GM23338 (cell line): ENCODE measurements around the gene TMEM256. TPM values are rescaled to one million over a fixed set of nuclear protein-coding genes. Genes with fewer than 3 reads are reported as not detected.

Experiments
- ATAC-seq: fragments of 200-7000 bp; cut with Tn5 transposase; 3 replicates; pipeline ENCODE4 v1.9.1; 2020
- DNase-seq: peaks from one replicate; pipeline ENCODE4 v3.0.0-alpha.2; 2015; ENCODE audit warnings: low spot score
- H2AFZ ChIP-seq: fragments of 200-600 bp; sonication (generic); 2 replicates; pipeline ENCODE4 v1.8.0; 2016; ENCODE audit warnings: antibody characterized with exemption, mild to moderate bottlenecking, moderate library complexity
- H3F3A ChIP-seq: fragments of 200-600 bp; sonication (generic); replicated peaks from 2 replicates; pipeline ENCODE4 v1.8.0; 2017; ENCODE audit warnings: antibody characterized with exemption, mixed run types, low read depth
- H3K27ac ChIP-seq: fragments of 200-600 bp; sonication (generic); 2 replicates; pipeline ENCODE4 v1.6.1; 2016; ENCODE audit warnings: low read depth
- H3K27me3 ChIP-seq: fragments of 200-600 bp; sonication (generic); 2 replicates; pipeline ENCODE4 v1.8.0; 2016; ENCODE audit warnings: mild to moderate bottlenecking, mixed run types, moderate library complexity; ENCODE audit not compliant: insufficient read depth
- H3K36me3 ChIP-seq: fragments of 200-600 bp; sonication (generic); 2 replicates; pipeline ENCODE4 v1.8.0; 2016; ENCODE audit warnings: mild to moderate bottlenecking; ENCODE audit not compliant: insufficient read depth
- H3K4me1 ChIP-seq: fragments of 200-600 bp; sonication (generic); 2 replicates; pipeline ENCODE4 v1.8.0; 2016; ENCODE audit warnings: mild to moderate bottlenecking, moderate library complexity; ENCODE audit not compliant: insufficient read depth
- H3K4me2 ChIP-seq: fragments of 200-600 bp; sonication (generic); 2 replicates; pipeline ENCODE4 v1.7.1; 2017; ENCODE audit warnings: mixed run types
- H3K4me3 ChIP-seq: fragments of 200-600 bp; sonication (generic); 2 replicates; pipeline ENCODE4 v1.6.1; 2016; ENCODE audit warnings: mixed run types
- H3K79me2 ChIP-seq: fragments of 200-600 bp; sonication (generic); replicated peaks from 2 replicates; pipeline ENCODE4 v1.8.0; 2017; ENCODE audit warnings: mild to moderate bottlenecking; ENCODE audit not compliant: insufficient read depth
- H3K9me2 ChIP-seq: fragments of 200-600 bp; sonication (generic); 2 replicates; pipeline ENCODE4 v1.8.0; 2017; ENCODE audit not compliant: insufficient read depth
- H4K20me1 ChIP-seq: fragments of 200-600 bp; sonication (generic); replicated peaks from 2 replicates; pipeline ENCODE4 v1.8.0; 2017; ENCODE audit warnings: mild to moderate bottlenecking; ENCODE audit not compliant: insufficient read depth
- H3K27ac Mint-ChIP-seq: 2 replicates; pipeline ENCODE4 v1.8.0; 2020; ENCODE audit warnings: inconsistent platforms, mild to moderate bottlenecking, moderate library complexity, mixed read lengths
- H3K27me3 Mint-ChIP-seq: 3 replicates; pipeline ENCODE4 v1.8.0; 2022; ENCODE audit warnings: low read depth, mild to moderate bottlenecking, moderate library complexity, mixed read lengths, inconsistent platforms; ENCODE audit not compliant: insufficient read depth, poor library complexity
- H3K36me3 Mint-ChIP-seq: 3 replicates; pipeline ENCODE4 v1.8.0; 2021; ENCODE audit warnings: low read depth, mild to moderate bottlenecking, inconsistent platforms, moderate library complexity, mixed read lengths
- H3K4me1 Mint-ChIP-seq: 3 replicates; pipeline ENCODE4 v1.8.0; 2020; ENCODE audit warnings: mild to moderate bottlenecking, inconsistent platforms, mixed read lengths
- H3K4me3 Mint-ChIP-seq: 3 replicates; pipeline ENCODE4 v1.8.0; 2021; ENCODE audit warnings: moderate library complexity, mild to moderate bottlenecking, inconsistent platforms, mixed read lengths
- H3K9me3 Mint-ChIP-seq: 3 replicates; pipeline ENCODE4 v1.8.0; 2020; ENCODE audit warnings: moderate library complexity, mild to moderate bottlenecking, inconsistent platforms, mixed read lengths
- CREB1 ChIP-seq: fragments of 250-450 bp; sonication (Bioruptor Pico); IDR thresholded peaks from 2 replicates; pipeline ENCODE4 v1.5.0; 2020; ENCODE audit warnings: low read depth, mild to moderate bottlenecking, moderate library complexity
- CTCF ChIP-seq, 2 experiments: fragments of 200-600 bp in 1 of 2; sonication (generic) in 1 of 2; conservative IDR thresholded peaks; 2 replicates each; pipeline versions ENCODE4 v1.5.1 to v1.6.1; 2016 to 2017; ENCODE audit warnings: antibody characterized with exemption in 2 of 2, low read depth in 2 of 2, mild to moderate bottlenecking in 2 of 2, moderate library complexity in 1 of 2
- ETS1 ChIP-seq: IDR thresholded peaks from 2 replicates; pipeline ENCODE4 v1.6.1; 2016; ENCODE audit warnings: antibody characterized with exemption
- EZH2 ChIP-seq: fragments of 200-600 bp; sonication (generic); IDR thresholded peaks from one replicate; pipeline ENCODE4 v1.8.0; 2017; ENCODE audit warnings: antibody characterized with exemption, mild to moderate bottlenecking, low read depth; ENCODE audit not compliant: unreplicated experiment
- EZH2phosphoT487 ChIP-seq: fragments of 200-600 bp; sonication (generic); IDR thresholded peaks from one replicate; pipeline ENCODE4 v1.8.1; 2018; ENCODE audit warnings: antibody characterized with exemption; ENCODE audit not compliant: unreplicated experiment
- JUNB ChIP-seq: IDR thresholded peaks from one replicate; pipeline ENCODE4 v1.6.1; 2016; ENCODE audit warnings: antibody characterized with exemption; ENCODE audit not compliant: unreplicated experiment
- NANOG ChIP-seq: IDR thresholded peaks from 2 replicates; pipeline ENCODE4 v1.6.1; 2016; ENCODE audit warnings: antibody characterized with exemption, borderline replicate concordance
- POLR2AphosphoS5 ChIP-seq: IDR thresholded peaks from 2 replicates; pipeline ENCODE4 v1.6.1; 2016; ENCODE audit warnings: antibody characterized with exemption, low read depth
- REST ChIP-seq: IDR thresholded peaks from one replicate; pipeline ENCODE4 v1.6.1; 2018; ENCODE audit warnings: antibody characterized with exemption; ENCODE audit not compliant: unreplicated experiment
- STAT1 ChIP-seq: IDR thresholded peaks from one replicate; pipeline ENCODE4 v1.6.1; 2016; ENCODE audit warnings: antibody characterized with exemption; ENCODE audit not compliant: unreplicated experiment
- ZNF114 ChIP-seq: fragments of 250-450 bp; sonication (Bioruptor Pico); IDR thresholded peaks from 2 replicates; pipeline ENCODE4 v1.5.0; 2020; ENCODE audit warnings: mild to moderate bottlenecking, moderate library complexity
- ZNF331 ChIP-seq: fragments of 250-450 bp; sonication (Bioruptor Pico); IDR thresholded peaks from 2 replicates; pipeline ENCODE4 v1.5.0; 2020; ENCODE audit warnings: low read depth, mild to moderate bottlenecking, moderate library complexity
- ZNF462 ChIP-seq: fragments of 250-450 bp; sonication (Bioruptor Pico); IDR thresholded peaks from 2 replicates; pipeline ENCODE4 v1.5.0; 2020; ENCODE audit warnings: mild to moderate bottlenecking, moderate library complexity
- polyA plus RNA-seq: library from polyadenylated mRNA; unstranded; fragments of >200 nt; fragmentation: Nextera tagmentation; extraction: Ambion mirVana; gene quantifications from 2 replicates; pipeline ENCODE4 v1.2.1, GENCODE V29; 2016
- total RNA-seq: library from RNA; depleted of rRNA; stranded (reverse); fragments of >200 nt; shearing (Covaris generic); gene quantifications from 2 replicates; pipeline ENCODE4 v1.2.3, GENCODE V29; 2014

Gene TMEM256
- total and polyA plus RNA-seq, 2 experiments from 2014 or later, result 127 to 197 TPM

GRCh38 chr17:7396147-7396546 lies 7.8 kb downstream of the TMEM256 start:
- peaks cover 24% of the 10 kb centered on the region; the same call in 1 of the 2 replicates for H3F3A ChIP-seq
- Mint-ChIP-seq H3K27me3 (peaks cover 16% of the 10 kb centered on the region), H3K36me3 (peaks cover 15% of the 10 kb centered on the region; the same call in 2 of the 3 replicates), H3K4me1 (peaks cover 12% of the 10 kb centered on the region), H3K27ac (no peak overlapping the region), H3K9me3 (no peaks in the 10 kb centered on the region), H3K4me3 (no peak overlapping the region; the same call in 2 of the 3 replicates)
- DNase-seq (no peak), ATAC-seq (no peak)
- no peaks in the 10 kb centered on the region for H3K9me2 ChIP-seq
- TF ChIP-seq EZH2phosphoT487 (no peak), ZNF331 (CRISPR knock-in tag) (no peak), ZNF114 (CRISPR knock-in tag) (no peak), REST (no peak), POLR2AphosphoS5 (no peak), STAT1 (no peak), ZNF462 (CRISPR knock-in tag) (no peak), CTCF (conservative IDR thresholded peaks at IDR 0.05; ENCODE audit: low read depth in 2 of 2) (no peak), ETS1 (no peak), CREB1 (no peak), JUNB (no peak), NANOG (no peak), EZH2 (no peak)
- H3K27ac ChIP-seq, result no peak overlapping the region
- H3K79me2 ChIP-seq, result no peaks in the 10 kb centered on the region
- H3K4me2 ChIP-seq, result no peak overlapping the region
- peaks cover 10% of the 10 kb centered on the region for H4K20me1 ChIP-seq
- no peaks in the 10 kb centered on the region; the same call in 1 of the 2 replicates for H3K4me1 ChIP-seq
- H3K4me3 ChIP-seq, result no peak overlapping the region
- H2AFZ ChIP-seq, result no peak overlapping the region
- H3K27me3 ChIP-seq, result no peaks in the 10 kb centered on the region
- peaks cover under 1% of the 10 kb centered on the region; the same call in 1 of the 2 replicates for H3K36me3 ChIP-seq
